CD4-positive, alpha-beta T cell treated with Interleukin-15 for 4 hours (primary cell): ENCODE data around the gene COL17A1.
A peak's percentile ranks its signal among the peaks of the same experiment; 100 is the strongest.

Experiments used
- DNase-seq: peaks from one replicate; pipeline ENCODE4 v3.0.0-alpha.2; 2020; ENCODE audit warnings: low spot score

COL17A1 gene

GRCh38 chr10:103985726-103986125, 100.0 kb downstream of the COL17A1 start:
- no peak for DNase-seq

- DNase-seq = peak; percentile 41
These were observed 102.2 kb downstream of the COL17A1 start for GRCh38 chr10:103983367-103983911.

GRCh38 chr10:103982639-103983038, 103.0 kb downstream of the COL17A1 start:
- no peak for DNase-seq
